Skeletal muscle cell (primary cell): Measurements from ENCODE around the gene ROR1.
A peak's percentile ranks its signal among the peaks of the same experiment; 100 is the strongest.

Experiments used
- DNase-seq: peaks from one replicate; pipeline ENCODE4 v3.0.0-alpha.2; 2010; ENCODE audit warnings: low read depth
- H3K4me3 ChIP-seq: 2 replicates; pipeline ENCODE4 v1.5.1; 2011; ENCODE audit warnings: low read depth, mild to moderate bottlenecking, control low read depth, low read length, moderate library complexity

The ROR1 gene

DNA sequence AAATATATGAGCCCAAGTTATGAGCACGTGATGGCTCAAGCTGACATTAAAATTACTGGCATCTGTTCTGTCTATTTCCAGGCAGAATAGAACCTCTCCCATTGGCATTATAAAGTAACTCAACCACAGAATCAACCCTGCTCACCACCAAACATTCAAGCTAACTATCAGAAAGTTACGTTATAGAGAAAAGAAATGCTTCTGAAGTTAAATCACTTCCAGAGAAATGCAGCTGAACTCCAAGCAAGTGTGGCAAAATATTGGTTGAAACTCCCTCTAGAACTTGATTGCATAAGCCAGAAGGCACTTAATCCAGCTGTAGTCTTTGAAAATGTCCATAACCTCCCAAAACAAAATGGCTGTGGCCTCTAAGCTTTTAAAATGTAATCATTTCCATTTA lies 393.4 kb downstream of the ROR1 start:
- H3K4me3 ChIP-seq, result no peak overlapping the region
- peak; percentile 31 for DNase-seq

DNA sequence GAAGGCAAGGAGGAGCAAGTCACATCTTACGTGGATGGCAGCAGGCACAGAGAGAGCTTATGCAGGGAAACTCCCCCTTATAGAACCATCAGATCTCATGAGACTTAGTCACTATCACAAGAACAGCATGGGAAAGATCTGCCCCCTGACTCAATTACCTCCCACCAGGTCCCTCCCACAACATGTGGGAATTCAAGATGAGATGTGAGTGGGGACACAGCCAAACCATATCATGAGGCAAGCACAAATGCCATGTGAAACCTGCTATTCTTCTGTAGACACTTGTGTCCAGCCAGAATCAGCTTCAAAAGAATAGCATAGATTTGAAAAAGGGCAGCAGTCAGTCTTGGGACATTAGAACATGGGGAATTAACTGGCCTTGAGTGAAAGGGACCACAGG lies 397.4 kb downstream of the ROR1 start:
- no peak overlapping the region for H3K4me3 ChIP-seq
- DNase-seq, result peak; percentile 32

DNA sequence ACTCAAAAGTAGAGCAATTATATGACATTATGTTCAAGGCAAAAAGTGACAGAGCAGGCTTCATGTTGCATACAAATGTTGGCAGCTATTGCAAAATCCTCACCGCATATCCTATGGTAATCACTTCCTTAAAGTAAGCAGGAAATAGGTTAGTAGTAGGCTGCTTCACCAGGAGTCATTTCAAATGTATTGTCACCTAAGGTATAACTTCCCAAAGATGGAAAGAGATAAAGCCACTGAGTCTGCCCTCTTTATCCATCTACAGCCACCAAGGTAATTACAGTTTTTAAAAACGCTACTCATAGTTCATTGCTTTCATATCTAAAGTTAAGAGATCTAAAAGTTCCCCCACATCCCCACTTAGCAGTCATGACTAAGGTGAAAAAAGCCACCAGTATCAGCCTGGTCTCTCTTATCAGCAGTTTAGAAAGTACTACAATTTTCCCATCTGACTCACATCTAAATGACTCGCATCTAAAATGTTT lies 398.0 kb downstream of the ROR1 start:
- DNase-seq, result peak; percentile 45
- no peak overlapping the region for H3K4me3 ChIP-seq

DNA sequence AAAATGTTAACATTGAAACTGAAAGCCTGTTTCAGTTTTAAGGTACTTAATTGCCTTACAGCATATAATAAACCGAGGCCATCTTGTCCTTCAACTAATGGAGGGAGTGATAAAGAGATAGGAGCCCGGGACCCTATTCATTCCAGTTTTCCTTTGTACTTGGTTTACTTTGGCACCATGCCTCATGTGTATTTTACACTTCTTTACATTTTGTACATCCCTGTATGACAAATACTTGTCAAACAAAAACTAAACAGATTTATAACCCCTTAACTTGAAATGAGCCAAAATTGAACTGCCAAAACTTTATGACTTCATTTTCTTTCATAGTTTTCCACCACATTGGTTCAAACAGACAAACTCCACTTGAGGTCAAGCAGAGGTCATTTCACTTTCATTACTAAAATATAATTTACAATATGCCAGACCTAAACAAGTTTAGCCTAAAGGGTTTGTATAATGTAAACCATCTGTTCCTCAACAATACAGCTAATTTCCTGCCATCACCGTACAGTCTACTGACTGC lies 398.7 kb downstream of the ROR1 start:
- H3K4me3 ChIP-seq, result no peak overlapping the region
- no peak for DNase-seq

DNA sequence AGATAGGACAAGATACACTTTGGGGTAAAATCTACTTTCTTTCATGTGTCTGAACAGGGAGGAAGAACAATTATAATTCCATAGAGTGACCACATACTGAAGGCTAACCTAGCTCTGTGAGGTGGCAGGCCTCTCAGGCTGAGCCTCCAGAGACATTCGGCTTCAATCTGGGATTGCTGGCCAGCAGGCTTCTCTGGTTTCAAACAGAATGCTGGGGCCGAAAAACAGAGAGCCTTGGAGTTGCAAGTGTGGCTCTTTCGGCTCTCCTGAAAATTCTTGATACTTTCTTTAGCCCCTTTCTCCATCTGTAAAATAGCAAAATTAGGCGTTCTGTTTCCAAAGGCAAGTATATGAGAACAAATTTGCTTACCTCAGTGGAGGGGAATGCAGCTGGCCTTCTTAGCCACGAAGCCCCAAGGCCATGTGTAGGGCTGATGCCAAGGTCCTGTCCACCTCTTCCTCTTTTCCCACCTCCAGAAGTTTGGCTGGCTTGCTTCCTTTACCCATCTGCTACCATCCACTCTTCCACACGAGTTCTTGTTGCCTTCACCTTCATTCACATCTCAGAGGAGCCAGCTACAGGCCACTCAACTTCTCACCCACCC lies 399.6 kb downstream of the ROR1 start:
- no peak overlapping the region for H3K4me3 ChIP-seq
- DNase-seq, result no peak

DNA sequence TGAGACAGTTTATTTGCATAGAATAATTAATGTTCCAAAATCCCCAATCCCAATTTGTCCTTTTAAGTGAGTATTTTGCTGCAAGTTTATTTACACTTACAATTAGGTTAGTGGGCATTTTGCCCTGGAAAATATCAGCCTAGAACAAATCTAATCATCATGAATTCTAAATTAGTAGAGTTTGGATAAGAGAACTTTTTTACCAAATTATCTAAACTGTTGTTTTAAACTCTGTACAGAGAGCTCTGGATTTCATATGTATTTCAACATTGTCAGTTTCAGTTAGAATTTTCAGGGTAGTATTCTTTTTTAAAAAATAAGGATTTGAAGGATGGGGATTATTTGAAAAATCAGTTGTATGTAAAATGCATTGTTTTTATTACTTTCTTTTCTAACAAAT lies 401.8 kb downstream of the ROR1 start:
- H3K4me3 ChIP-seq, result no peak overlapping the region
- no peak for DNase-seq

DNA sequence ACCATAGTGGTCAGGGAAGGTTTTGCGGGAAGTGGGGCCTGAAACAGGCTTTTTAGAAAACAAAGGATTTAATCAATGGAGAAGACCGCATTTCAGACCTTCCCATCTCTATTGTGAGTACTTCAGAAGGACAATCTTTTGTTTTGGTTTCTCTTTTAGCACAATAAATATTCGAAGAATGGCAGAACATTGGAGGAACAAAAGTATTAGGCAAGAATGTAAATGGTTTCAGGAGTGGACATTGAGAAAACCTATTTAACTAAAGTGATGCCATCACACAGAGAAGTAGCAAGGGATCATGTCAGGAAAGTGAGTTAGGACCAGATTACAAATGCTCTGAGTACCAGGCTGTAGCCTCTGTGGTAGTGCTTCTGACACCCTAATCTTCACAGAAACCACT lies 402.8 kb downstream of the ROR1 start:
- no peak for DNase-seq
- H3K4me3 ChIP-seq, result no peak overlapping the region

DNA sequence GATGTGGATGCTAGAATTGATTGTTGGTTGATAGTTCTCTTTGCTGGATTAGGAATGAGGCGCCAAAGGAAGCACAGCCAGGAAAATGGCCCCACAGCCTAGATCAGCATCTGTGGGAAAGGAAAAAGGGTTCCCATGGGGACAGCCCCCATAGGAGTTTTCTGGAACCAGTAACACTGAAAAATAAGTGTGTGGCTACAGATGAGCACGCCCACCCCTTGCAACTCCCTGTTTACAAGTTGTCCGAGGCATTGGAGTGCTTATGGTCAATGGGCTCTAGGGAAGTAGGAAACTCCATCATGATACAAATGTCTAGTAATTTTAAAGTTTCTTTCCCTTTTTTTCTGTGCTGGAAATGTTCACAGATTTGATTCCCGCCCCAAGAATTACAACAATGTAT lies 405.8 kb downstream of the ROR1 start:
- no peak for DNase-seq
- H3K4me3 ChIP-seq, result no peak overlapping the region

DNA sequence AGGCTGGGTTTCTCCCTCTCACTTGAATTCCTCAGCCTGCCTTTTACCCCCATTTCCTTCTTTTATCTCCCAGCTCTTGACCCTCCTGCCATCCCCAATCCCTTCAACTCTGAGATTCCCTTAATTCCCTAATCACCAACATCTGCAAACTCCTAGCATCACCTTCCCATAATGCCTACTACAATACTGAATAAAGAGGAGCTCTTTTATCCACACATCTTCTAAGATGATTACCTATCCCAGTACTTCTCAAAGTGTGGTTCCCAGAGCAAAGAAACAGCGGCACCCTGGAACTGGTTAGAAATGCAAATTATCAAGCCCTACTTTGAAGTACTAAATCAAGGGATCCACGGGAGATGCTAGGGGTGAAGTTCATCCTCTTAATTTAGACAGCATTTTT lies 408.4 kb downstream of the ROR1 start:
- no peak for DNase-seq
- H3K4me3 ChIP-seq, result no peak overlapping the region

DNA sequence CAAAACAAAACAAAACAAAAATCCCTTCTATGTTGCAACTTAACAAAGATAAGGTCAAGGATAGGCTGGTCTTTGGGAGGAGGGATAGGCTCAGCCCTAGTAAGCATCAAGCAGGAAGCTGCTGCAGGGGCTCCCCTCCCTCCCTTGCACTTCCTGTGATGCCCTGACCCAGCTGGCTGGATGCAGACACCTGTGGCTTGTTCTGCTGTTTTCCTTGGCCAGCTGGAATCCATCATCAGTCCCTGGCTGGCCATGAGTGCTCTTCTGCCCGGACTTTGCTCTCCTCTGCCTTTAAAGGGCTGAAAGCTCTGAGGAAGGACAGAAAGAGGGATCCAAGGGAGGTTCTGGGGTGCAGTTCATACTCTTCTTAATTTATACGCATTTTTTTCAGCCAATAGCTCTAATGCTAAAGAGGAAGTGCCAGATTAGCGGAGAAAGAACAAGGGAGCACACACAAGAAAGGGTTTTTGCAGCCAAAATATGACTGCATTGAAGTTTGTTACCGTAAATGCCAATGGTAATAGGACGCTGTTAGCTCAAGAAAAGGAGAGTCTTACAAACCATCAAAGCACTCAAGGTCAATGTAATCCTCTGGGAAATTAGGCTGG lies 409.7 kb downstream of the ROR1 start:
- peak; percentile 39 for DNase-seq
- H3K4me3 ChIP-seq, result no peak overlapping the region

DNA sequence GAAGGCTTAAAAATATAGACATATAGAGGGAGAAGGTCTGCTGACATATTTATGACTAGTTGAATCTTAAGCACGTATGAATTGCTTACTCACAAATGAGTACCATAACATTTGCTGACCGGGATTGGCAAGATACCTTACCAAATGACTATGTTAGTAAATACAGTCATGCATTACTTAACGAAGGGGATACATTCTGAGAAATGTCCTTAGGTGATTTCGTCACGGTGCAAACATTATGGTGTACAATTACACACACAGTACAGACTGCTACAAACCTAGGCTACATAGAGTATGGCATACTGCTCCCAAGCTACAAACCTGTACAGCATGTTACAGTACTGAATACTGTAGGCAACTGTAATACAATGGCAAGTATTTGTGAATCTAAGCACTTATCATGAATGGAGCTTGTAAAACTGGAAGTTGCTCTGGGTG lies 410.2 kb downstream of the ROR1 start:
- DNase-seq, result peak; percentile 96
- H3K4me3 ChIP-seq, result no peak overlapping the region

DNA sequence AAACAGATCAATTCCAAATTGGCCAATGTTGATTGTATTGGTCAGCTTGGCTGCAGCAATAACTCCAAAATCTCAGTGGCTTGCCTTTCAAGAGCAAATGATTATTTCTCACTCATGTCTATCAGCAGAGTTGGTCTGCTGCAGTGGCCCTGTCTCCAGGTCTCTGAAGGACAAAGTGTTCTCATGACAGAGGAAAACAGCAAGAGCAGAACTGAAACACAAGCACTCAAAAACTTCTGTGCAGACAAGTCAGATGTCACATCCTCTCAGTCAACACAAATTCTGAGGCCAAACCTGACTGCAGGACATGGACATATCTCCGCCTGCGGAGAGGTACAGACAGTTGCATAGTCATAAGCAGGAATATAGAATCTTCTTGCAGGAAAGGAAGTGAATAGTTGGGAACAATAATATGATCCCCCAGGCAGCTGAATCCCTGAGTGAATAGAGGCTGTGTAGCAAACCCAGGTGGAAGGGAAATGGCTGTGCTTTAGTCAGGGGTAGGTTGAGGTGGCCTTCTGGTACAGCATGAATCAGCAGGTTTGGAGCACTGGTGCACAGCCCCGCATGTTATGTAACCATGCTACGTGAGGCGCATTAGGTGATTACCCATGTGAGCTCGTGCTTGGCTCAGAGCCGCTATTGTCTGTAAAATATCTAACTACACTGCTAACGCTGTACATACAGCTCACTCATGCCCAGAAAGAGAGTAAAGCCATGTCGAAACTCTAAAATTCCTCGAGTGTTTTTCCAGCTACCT lies 412.5 kb downstream of the ROR1 start:
- peak; percentile 48 for DNase-seq
- no peak overlapping the region for H3K4me3 ChIP-seq

DNA sequence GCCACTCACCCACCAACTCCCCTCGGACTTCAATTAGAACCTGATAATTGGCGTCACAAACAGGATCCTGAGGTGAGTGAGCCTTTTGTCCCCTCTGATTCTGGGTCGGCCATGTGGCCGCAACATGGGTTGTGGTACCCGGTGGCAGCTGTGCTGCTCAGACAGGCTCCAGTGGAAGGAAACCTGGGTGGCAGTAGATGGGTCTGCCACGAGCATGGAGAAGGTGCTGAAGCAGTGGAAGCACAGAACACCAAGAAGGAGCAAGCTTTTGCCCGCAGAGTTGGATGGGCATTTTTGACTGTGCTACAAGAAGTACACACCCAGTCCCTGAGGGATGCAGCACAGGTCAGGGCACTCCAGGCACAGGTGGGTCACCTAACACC lies 413.1 kb downstream of the ROR1 start:
- DNase-seq, result no peak
- no peak overlapping the region for H3K4me3 ChIP-seq

DNA sequence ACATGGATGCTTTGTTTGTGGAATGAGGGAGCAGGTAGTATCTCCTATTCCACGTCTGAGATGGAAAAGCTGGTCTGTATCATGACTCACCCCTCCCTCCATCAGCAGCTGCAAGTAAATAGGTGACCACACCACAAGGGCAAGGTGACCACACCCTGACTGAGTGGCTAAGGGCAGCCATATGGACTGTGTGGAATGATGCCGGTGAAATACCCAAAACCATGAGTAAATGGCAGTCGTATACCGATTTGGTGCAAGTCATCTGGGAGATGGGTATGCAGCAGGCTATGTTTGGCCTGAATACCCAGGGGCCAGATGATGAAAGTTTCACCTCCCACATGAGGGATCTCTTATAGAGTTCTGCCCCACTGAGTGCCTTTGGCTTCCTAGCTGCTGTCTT lies 413.8 kb downstream of the ROR1 start:
- H3K4me3 ChIP-seq, result no peak overlapping the region
- no peak for DNase-seq

DNA sequence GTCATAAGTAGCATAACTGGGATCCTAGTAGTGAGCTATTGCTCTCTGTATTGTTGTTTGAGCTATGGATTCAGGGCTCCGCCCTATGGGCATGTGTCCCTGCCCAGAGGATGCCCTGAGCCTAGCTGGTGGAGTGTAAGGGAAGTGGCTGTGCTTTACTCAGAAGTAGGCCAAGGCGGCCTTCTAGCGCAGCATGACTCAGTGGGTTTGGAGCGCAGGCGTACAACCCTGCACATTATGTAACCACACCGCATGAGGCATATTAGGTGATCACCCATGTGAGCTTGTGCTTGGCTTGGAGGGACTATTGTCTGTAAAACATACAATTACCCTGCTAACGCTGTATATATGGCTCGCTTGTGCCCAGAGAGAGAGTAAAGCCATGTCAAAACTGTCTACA lies 418.5 kb downstream of the ROR1 start:
- DNase-seq, result no peak
- H3K4me3 ChIP-seq, result no peak overlapping the region

DNA sequence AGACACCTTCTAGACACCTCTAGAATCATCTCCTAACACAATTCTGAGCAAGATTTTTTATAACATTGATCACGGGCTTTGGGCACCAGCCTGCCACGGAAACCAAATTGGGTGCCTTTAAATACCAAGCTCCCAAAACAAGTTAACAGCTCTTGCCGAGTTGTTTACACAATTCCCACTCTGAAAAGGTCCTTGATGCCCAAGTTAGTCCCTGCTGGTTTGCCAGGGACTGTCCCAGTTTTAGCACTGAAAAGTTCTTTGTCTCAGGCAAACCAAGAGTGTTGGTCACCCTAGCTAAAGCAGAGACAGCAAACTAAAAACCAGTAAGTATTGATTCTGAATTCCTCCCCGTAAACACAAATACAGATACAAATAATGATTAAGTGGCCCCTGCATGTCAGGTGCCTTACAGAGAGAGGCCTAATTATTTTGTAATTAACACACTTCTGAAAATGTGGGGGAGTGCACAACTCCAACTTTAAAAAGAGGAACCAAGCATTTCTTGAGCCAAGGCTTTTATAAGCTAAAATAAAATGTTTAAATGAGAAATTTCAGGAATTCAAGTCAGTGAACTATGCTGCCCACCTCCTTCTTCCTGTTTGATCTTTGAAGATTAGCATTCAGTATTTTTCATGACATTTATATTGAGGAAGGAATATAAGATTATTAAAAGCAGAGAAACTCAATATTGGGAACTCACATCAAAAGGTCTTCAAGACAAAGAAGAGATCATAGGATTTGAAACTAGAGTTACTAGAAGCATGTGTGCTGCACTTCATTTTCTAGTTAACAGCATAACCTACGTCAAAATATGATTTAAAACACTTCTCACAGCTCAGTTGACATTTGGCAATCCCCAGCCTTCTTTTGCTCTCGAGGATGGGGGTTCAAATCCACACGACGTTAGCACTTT lies 420.6 kb downstream of the ROR1 start:
- H3K4me3 ChIP-seq, result no peak overlapping the region
- DNase-seq, result no peak

DNA sequence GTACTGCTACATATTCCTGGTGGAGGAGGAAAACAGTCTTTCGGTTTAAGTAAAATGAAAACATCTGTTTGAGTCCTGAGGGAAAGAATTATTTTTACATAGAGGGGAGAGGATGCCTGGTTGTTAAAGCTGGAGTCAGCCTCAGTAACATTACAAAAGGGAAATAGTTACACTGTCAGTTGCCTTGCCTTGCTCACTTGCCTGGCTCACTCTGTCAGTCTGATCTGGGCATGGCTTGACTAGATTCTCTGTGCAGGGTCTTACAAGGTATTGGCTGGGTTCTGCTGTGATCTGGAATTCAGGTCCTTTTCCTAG lies 421.2 kb downstream of the ROR1 start:
- DNase-seq, result no peak
- H3K4me3 ChIP-seq, result no peak overlapping the region

DNA sequence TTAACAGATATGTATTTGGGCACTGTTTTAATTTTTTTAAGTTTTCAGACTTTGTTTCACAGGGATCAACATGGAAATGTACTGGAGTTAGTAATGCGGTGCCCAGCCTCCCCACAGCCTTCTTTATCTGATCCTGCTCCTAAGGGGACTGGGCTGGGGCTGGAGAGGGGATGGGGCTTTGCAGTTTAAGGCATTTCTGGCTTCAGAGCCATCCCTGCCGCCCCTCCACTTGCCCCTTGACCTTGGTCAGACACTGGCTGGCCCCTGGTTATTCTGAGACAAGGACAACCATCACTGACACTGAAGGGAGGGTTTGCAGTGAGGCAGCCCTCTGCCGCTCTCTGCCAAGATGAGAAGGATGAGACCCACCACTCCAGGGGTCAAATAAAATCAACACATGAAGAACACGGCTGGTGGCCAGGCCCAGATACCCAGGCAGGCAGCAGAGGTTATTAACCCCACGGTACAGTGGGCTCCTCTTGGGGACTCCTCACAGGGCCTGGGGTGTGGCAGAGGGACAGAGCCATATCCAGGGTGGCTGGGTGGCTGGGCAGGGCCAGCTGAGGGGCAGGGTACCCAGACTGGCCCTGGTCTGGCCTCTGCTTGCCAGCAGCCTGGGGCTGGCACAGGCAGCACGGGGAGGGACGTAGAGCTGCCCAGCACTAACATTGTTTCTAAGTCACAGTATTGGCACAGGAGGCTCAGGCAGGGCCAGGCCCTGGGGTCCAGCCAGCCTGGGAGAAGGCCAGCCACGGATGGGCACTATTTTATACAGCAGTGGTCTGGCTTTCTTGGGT lies 422.5 kb downstream of the ROR1 start:
- DNase-seq, result no peak
- no peak overlapping the region for H3K4me3 ChIP-seq

DNA sequence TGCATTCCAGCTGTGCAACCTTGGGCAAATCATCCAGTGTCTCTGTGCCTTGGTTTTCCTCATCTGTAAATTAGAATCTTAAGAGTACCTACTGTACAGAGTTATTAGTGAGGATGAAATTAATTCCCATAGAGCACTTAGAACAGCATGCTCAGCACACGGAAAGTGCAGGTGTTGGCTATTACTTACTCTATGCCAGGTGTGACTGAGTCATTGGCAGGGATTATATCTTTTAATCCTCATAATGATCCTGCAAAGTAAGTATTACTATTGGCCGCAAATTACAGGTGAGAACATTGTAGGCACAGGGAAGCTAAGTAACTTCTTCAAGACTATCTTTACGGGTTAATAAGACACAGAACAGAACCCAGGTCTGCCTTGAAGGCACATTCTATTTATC lies 423.3 kb downstream of the ROR1 start:
- no peak overlapping the region for H3K4me3 ChIP-seq
- DNase-seq, result no peak
